Lower leg skin (tissue), 4 donors: ENCODE data around the gene CLMN. TPM values are rescaled to one million over a fixed set of nuclear protein-coding genes. Genes with fewer than 3 reads are reported as not detected.

Experiments
- DNase-seq, 2 donors: peaks; one replicate each; pipeline ENCODE4 v3.0.0-alpha.2; 2019; ENCODE audit warnings: low spot score in 2 of 2
- H3K4me3 ChIP-seq: fragments of 200-600 bp; sonication (generic); 2 replicates; pipeline ENCODE4 v1.5.1; 2017; ENCODE audit warnings: mild to moderate bottlenecking, low read depth; ENCODE audit not compliant: poor library complexity, severe bottlenecking
- CTCF ChIP-seq, 3 donors: fragments of 450-650 bp; IDR thresholded peaks; one replicate each; pipeline ENCODE4 v1.5.1; 2016; ENCODE audit warnings: antibody characterized with exemption in 3 of 3, mild to moderate bottlenecking in 3 of 3, moderate library complexity in 2 of 3
- POLR2A ChIP-seq, 2 donors: fragments of 450-650 bp; IDR thresholded peaks; one replicate each; pipeline ENCODE4 v1.6.1; 2016 to 2017; ENCODE audit warnings: antibody characterized with exemption in 2 of 2, mild to moderate bottlenecking in 1 of 2, moderate library complexity in 1 of 2
- WGBS, 2 donors: methylation state at CpG; one replicate each; pipeline ENCODE4 v1.1.5; 2018; 5-methylcytosine and 5-hydroxymethylcytosine counted together
- intact Hi-C: fragments of 100-400 bp; cut with DNase I; formaldehyde crosslinking; loops from one replicate; pipeline ENCODE4 v1.15.0; 2023; ENCODE audit warnings: low total_unique reads
- total RNA-seq, 4 donors: library from RNA; depleted of rRNA; stranded (reverse); fragments of >200 nt; gene quantifications; one replicate each; pipeline ENCODE4 v1.1.0, GENCODE V29; 2016

CLMN gene
- total RNA-seq, 4 donors from 2014 or later: 5.6 to 7.6 (median 7.2) TPM

GRCh38 chr14:95291859-95292542, 27.7 kb downstream of the CLMN start:
- TF ChIP-seq POLR2A (IDR thresholded peaks at IDR 0.05) (no peak), CTCF (IDR thresholded peaks at IDR 0.05) (no peak)
- H3K4me3 ChIP-seq: no peak overlapping the region
- WGBS, 2 donors: 44 to 46% methylated on average over 6 of the region's 6 CpGs
- DNase-seq: peak; percentile 43 to 89
- intact Hi-C loops: no loop called here

- TF ChIP-seq CTCF (IDR thresholded peaks at IDR 0.05) (no peak), POLR2A (IDR thresholded peaks at IDR 0.05) (no peak)
- intact Hi-C loops: no loop called here
- H3K4me3 ChIP-seq: no peak overlapping the region
- WGBS, 2 donors: 29 to 31% methylated on average over 16 to 17 of the region's 17 CpGs
- peak; percentile 42 to 88 for DNase-seq
These were observed 28.8 kb downstream of the CLMN start for GRCh38 chr14:95290871-95291431.

GRCh38 chr14:95290021-95290420, 29.7 kb downstream of the CLMN start:
- intact Hi-C loops: no loop called here
- TF ChIP-seq POLR2A (IDR thresholded peaks at IDR 0.05) (no peak), CTCF (IDR thresholded peaks at IDR 0.05) (no peak)
- no peak overlapping the region for H3K4me3 ChIP-seq
- 90 to 96% methylated on average over 5 of the region's 5 CpGs for WGBS, 2 donors
- peak in 1 of 2 donors; percentile 59 for DNase-seq

GRCh38 chr14:95289323-95290010, 30.2 kb downstream of the CLMN start:
- 93 to 94% methylated on average over 6 of the region's 6 CpGs for WGBS, 2 donors
- intact Hi-C loops: no loop called here
- TF ChIP-seq CTCF (IDR thresholded peaks at IDR 0.05) (no peak), POLR2A (IDR thresholded peaks at IDR 0.05) (no peak)
- no peak overlapping the region for H3K4me3 ChIP-seq
- peak in 1 of 2 donors; percentile 53 for DNase-seq

GRCh38 chr14:95288672-95289322, 30.9 kb downstream of the CLMN start:
- DNase-seq: peak in 1 of 2 donors; percentile 36
- intact Hi-C loops: no loop called here
- H3K4me3 ChIP-seq: no peak overlapping the region
- TF ChIP-seq POLR2A (IDR thresholded peaks at IDR 0.05): no peak
- no peak for TF ChIP-seq CTCF (IDR thresholded peaks at IDR 0.05)
- 94 to 96% methylated on average over 5 of the region's 5 CpGs for WGBS, 2 donors
